Esophagus squamous epithelium (tissue), 5 donors: ENCODE data around the gene ANO10. TPM values are rescaled to one million over a fixed set of nuclear protein-coding genes. Genes with fewer than 3 reads are reported as not detected.

Source experiments
- DNase-seq: peaks from one replicate; lab custom pipeline; 2025; lab: John Stamatoyannopoulos, UW
- H3K27ac ChIP-seq, 4 donors: fragments of 200-600 bp; sonication (generic); one replicate each; pipeline ENCODE4 v1.5.1; 2016 to 2019; ENCODE audit warnings: mild to moderate bottlenecking in 1 of 4
- H3K27me3 ChIP-seq, 4 donors: fragments of 200-600 bp; sonication (generic); 1 replicate in 3 of 4; 2 replicates in 1 of 4; pipeline versions ENCODE4 v1.5.1 to v1.6.0; 2017 to 2021; ENCODE audit warnings: antibody characterized with exemption in 1 of 4
- H3K36me3 ChIP-seq, 3 donors: fragments of 200-600 bp; sonication (generic); one replicate each; pipeline ENCODE4 v1.5.1; 2016 to 2019
- H3K4me1 ChIP-seq, 3 donors: fragments of 200-600 bp; sonication (generic); one replicate each; pipeline ENCODE4 v1.5.1; 2017 to 2019
- H3K4me3 ChIP-seq, 4 donors: fragments of 200-600 bp; sonication (generic); 1 replicate in 3 of 4; 2 replicates in 1 of 4; pipeline ENCODE4 v1.5.1; 2016 to 2019; ENCODE audit warnings: mild to moderate bottlenecking in 2 of 4, moderate library complexity in 1 of 4
- H3K9me3 ChIP-seq, 3 donors: fragments of 200-600 bp; sonication (generic); one replicate each; pipeline ENCODE4 v1.5.1; 2016 to 2019
- POLR2A ChIP-seq, 4 donors: fragments of 450-650 bp; IDR thresholded peaks; one replicate each; pipeline ENCODE4 v1.6.1; 2017; ENCODE audit warnings: antibody characterized with exemption in 4 of 4, mild to moderate bottlenecking in 4 of 4, moderate library complexity in 3 of 4
- WGBS, 2 donors: methylation state at CpG; one replicate each; pipeline ENCODE4 v1.1.5; 2018; 5-methylcytosine and 5-hydroxymethylcytosine counted together
- intact Hi-C: fragments of 100-400 bp; cut with DNase I; formaldehyde crosslinking; loops from one replicate; pipeline ENCODE4 v1.15.0; 2022
- total RNA-seq, 4 donors: library from RNA; depleted of rRNA; stranded (reverse); fragments of >200 nt; gene quantifications; one replicate each; pipeline ENCODE4 v1.1.0, GENCODE V29; 2016
- TF ChIP-seq, protein P1 (sequence below), 6 experiments: fragments of 450-650 bp in 4 of 6; fragments of 200-600 bp in 2 of 6; sonication (generic) in 2 of 6; IDR thresholded peaks; one replicate each; pipeline ENCODE4 v1.5.1; 2016 to 2019; ENCODE audit warnings: antibody characterized with exemption in 6 of 6, mild to moderate bottlenecking in 4 of 6, moderate library complexity in 4 of 6
- donor health status: DM: yes; HTN: yes; CAD: no.

ANO10 gene
- total RNA-seq, 4 donors from 2014 or later: 18.5 to 22.3 (median 20.3) TPM

DNA sequence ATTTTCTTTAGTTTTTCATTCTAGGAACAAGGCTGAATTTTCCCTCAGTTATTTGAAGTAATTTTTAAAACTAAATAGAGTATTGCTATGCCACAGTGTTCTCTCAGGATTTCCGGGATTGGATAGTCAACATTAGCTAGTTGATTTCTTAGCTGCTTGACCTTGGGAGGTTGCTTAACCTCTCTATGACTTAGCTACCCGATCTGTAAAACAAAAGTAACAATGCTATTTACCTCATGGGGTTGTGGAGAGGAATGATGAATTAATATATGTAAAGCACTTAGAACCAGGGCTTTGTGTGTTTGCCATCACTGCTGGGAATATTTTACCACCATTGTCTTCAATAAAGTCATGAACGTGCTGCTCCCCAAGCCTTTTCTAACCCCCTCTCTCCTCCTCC, 278.0 kb downstream of the ANO10 start:
- H3K9me3 ChIP-seq: peaks cover 0 to 7% (median 3%) of the 10 kb centered on the region in 3 donors
- no peak overlapping the region for H3K27ac ChIP-seq
- DNase-seq: no peak
- H3K36me3 ChIP-seq: peaks cover 22 to 100% (median 34%) of the 10 kb centered on the region in 3 donors
- H3K27me3 ChIP-seq: no peaks in the 10 kb centered on the region
- TF ChIP-seq POLR2A (IDR thresholded peaks at IDR 0.05): no peak
- TF ChIP-seq, protein P1, sequence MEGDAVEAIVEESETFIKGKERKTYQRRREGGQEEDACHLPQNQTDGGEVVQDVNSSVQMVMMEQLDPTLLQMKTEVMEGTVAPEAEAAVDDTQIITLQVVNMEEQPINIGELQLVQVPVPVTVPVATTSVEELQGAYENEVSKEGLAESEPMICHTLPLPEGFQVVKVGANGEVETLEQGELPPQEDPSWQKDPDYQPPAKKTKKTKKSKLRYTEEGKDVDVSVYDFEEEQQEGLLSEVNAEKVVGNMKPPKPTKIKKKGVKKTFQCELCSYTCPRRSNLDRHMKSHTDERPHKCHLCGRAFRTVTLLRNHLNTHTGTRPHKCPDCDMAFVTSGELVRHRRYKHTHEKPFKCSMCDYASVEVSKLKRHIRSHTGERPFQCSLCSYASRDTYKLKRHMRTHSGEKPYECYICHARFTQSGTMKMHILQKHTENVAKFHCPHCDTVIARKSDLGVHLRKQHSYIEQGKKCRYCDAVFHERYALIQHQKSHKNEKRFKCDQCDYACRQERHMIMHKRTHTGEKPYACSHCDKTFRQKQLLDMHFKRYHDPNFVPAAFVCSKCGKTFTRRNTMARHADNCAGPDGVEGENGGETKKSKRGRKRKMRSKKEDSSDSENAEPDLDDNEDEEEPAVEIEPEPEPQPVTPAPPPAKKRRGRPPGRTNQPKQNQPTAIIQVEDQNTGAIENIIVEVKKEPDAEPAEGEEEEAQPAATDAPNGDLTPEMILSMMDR (IDR thresholded peaks at IDR 0.05): no peak
- intact Hi-C loops: no loop called here
- H3K4me3 ChIP-seq: no peak overlapping the region
- no peaks in the 10 kb centered on the region for H3K4me1 ChIP-seq
- WGBS, 2 donors: 69 to 72% methylated on average over 3 of the region's 3 CpGs

- Histone ChIP-seq H3K9me3 (peaks cover 0 to 14% (median 9%) of the 10 kb centered on the region in 3 donors), H3K36me3 (peaks cover 22 to 100% (median 32%) of the 10 kb centered on the region in 3 donors), H3K4me1 (no peaks in the 10 kb centered on the region), H3K27ac (no peak overlapping the region), H3K4me3 (no peak overlapping the region), H3K27me3 (no peaks in the 10 kb centered on the region)
- TF ChIP-seq, protein P1 (IDR thresholded peaks at IDR 0.05): no peak
- TF ChIP-seq POLR2A (IDR thresholded peaks at IDR 0.05): no peak
- intact Hi-C loops: no loop called here
- no peak for DNase-seq
- 78 to 79% methylated on average over 4 of the region's 4 CpGs for WGBS, 2 donors
Observed at GRCh38 chr3:43343185-43343584, 278.6 kb downstream of the ANO10 start.

- Histone ChIP-seq H3K36me3 (peaks cover 10 to 100% (median 22%) of the 10 kb centered on the region in 3 donors), H3K4me3 (no peak overlapping the region), H3K9me3 (peaks cover 0 to 28% (median 21%) of the 10 kb centered on the region in 3 donors), H3K27ac (no peak overlapping the region), H3K4me1 (no peaks in the 10 kb centered on the region), H3K27me3 (no peaks in the 10 kb centered on the region)
- intact Hi-C loops: no loop called here
- WGBS, 2 donors: 82 to 87% methylated on average over 2 of the region's 2 CpGs
- TF ChIP-seq POLR2A (IDR thresholded peaks at IDR 0.05): no peak
- TF ChIP-seq, protein P1 (IDR thresholded peaks at IDR 0.05): no peak
- DNase-seq: no peak
Observed at GRCh38 chr3:43341788-43342187, 280.0 kb downstream of the ANO10 start.

DNA sequence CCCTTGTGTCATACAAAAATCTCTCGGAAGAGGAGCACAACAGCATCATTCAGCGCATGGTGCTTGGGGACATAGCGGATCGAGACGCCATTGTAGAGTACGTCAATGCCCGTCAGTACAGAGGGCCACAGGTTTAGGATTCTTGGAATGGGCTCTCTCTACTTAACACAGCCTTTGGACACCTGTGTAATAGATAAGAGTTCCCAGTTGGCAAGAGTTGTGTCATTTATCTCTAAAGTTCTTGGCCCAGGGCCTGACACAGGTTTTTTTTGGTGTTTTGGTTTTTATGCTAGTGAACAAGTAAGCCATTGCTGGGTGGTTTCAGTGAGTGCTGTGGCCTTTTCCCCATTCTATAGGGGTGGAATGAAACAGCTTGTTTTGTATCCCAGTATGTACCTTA, 281.4 kb downstream of the ANO10 start:
- Histone ChIP-seq H3K36me3 (peaks cover 10 to 100% (median 16%) of the 10 kb centered on the region in 3 donors), H3K27me3 (no peaks in the 10 kb centered on the region), H3K4me1 (no peaks in the 10 kb centered on the region), H3K27ac (no peak overlapping the region), H3K4me3 (no peak overlapping the region), H3K9me3 (peaks cover 0 to 41% (median 35%) of the 10 kb centered on the region in 3 donors)
- 98 to 99% methylated on average over 7 of the region's 7 CpGs for WGBS, 2 donors
- intact Hi-C loops: no loop called here
- DNase-seq: no peak
- TF ChIP-seq POLR2A (IDR thresholded peaks at IDR 0.05): no peak
- TF ChIP-seq, protein P1 (IDR thresholded peaks at IDR 0.05): no peak

DNA sequence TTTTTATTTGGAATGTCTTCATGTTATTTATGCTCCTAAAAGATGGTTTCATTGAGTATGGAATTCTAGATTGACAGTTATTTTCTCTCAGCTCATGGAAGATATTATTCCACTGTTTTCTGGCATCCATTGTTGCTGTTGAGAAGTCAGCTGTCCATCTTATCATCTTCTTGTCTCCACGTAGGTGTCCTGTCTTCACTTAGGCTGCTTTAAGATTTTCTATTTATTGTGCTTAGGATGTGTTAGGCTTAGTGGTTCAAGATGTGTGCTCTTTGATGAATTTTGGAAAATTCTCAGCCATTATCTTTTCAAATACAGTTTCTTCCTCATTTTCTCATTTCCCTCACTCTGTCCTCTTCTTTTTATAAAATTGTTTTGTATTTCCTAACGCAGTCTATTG, 283.5 kb downstream of the ANO10 start:
- Histone ChIP-seq H3K4me1 (no peaks in the 10 kb centered on the region), H3K4me3 (no peak overlapping the region), H3K9me3 (peaks cover 0 to 59% (median 35%) of the 10 kb centered on the region in 3 donors), H3K36me3 (peaks cover 10 to 100% (median 12%) of the 10 kb centered on the region in 3 donors), H3K27me3 (no peaks in the 10 kb centered on the region), H3K27ac (no peak overlapping the region)
- TF ChIP-seq, protein P1 (IDR thresholded peaks at IDR 0.05): no peak
- no peak for TF ChIP-seq POLR2A (IDR thresholded peaks at IDR 0.05)
- DNase-seq: no peak
- WGBS, 2 donors: 91 to 98% methylated on average over 2 of the region's 2 CpGs
- intact Hi-C loops: no loop called here
